WI38 (cell line): ENCODE data around the gene PRH1.

ENCODE experiments used
- H3K4me3 ChIP-seq: 2 replicates; pipeline ENCODE4 v1.5.1; 2011; ENCODE audit warnings: low read depth, mild to moderate bottlenecking, control low read depth, low read length
- TF ChIP-seq, protein P1 (sequence below): IDR thresholded peaks from 2 replicates; pipeline ENCODE4 v1.5.1; 2012; ENCODE audit warnings: low read depth, mild to moderate bottlenecking, control low read depth, low read length

PRH1 gene

DNA sequence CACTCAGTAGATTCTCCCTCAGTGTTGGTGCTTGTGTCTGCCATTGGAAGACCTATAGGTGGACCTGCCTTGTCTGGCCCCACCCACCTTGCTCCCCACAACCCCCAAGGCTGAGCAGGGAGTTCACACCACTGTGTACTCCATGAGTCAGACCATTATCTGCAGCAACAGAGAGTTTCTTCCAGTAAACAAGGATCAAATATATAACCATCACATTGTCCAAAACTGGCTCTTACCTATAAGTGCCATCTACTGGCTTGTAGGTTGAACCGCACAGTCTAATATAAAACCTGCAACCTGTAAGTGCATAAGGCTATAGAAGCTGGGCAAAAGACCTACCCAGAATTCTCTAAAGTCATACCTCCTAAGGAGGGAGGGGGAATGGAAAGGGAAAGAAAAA is 17.4 kb upstream of the PRH1 start:
- TF ChIP-seq, protein P1, sequence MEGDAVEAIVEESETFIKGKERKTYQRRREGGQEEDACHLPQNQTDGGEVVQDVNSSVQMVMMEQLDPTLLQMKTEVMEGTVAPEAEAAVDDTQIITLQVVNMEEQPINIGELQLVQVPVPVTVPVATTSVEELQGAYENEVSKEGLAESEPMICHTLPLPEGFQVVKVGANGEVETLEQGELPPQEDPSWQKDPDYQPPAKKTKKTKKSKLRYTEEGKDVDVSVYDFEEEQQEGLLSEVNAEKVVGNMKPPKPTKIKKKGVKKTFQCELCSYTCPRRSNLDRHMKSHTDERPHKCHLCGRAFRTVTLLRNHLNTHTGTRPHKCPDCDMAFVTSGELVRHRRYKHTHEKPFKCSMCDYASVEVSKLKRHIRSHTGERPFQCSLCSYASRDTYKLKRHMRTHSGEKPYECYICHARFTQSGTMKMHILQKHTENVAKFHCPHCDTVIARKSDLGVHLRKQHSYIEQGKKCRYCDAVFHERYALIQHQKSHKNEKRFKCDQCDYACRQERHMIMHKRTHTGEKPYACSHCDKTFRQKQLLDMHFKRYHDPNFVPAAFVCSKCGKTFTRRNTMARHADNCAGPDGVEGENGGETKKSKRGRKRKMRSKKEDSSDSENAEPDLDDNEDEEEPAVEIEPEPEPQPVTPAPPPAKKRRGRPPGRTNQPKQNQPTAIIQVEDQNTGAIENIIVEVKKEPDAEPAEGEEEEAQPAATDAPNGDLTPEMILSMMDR, result no peak
- no peak overlapping the region for H3K4me3 ChIP-seq

DNA sequence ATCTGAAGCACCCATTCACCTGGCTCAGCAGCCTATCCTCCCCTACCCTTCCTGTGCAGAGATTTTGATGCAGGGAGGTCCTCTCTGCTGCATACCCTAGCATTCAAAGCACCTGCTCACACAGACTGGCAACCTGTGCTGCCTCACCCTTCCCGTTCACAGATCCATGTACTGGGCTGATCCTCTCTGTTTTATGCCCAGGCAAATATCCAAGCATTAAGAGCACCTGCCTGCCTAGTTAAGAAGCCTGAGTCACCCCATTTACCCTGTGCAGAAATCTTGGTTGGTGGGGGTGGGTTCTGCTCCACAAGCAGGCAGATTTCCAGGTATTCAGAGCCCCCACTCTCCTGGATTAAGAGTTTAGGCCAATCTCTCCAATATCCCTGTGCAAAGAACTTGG is 16.9 kb upstream of the PRH1 start:
- no peak overlapping the region for H3K4me3 ChIP-seq
- TF ChIP-seq, protein P1, result no peak

DNA sequence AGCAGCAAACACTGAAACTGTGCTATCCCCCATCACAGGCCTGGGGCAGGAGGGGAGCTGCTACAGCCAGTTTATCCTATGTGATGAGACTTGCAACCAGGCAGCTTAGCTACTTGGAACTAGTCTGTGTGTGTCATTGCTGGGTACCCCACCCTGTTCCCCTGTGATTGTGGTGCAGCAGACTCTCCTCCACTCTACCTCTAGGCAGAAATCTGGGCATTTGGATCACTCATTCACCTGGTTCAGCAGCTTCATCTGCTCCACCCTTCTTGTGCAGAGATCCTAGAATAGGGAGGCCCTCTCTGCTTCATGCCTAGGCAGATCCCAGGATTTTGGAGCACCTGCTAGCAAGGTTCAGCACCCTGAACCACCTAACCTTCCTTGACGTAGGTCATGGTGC is 16.5 kb upstream of the PRH1 start:
- TF ChIP-seq, protein P1, result no peak
- H3K4me3 ChIP-seq, result no peak overlapping the region

DNA sequence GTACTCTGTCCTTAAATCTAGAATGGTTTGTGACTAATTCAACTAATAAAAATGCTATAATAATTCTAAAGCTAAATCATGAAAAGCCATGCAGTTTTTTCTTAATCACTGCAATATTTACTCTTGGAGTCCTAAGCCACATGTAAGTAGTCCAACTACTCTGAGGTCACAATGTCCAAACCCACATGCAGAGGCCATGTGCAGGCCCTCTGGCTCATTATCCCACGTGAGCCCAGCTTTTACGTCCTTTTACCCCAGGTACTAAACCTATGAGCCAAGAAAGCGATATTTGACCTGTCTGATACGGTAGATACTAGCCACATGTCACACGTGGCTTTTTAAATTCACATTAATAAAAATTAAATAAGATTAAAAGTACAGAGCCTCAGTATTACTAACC is 12.8 kb upstream of the PRH1 start:
- TF ChIP-seq, protein P1, result no peak
- H3K4me3 ChIP-seq, result no peak overlapping the region

DNA sequence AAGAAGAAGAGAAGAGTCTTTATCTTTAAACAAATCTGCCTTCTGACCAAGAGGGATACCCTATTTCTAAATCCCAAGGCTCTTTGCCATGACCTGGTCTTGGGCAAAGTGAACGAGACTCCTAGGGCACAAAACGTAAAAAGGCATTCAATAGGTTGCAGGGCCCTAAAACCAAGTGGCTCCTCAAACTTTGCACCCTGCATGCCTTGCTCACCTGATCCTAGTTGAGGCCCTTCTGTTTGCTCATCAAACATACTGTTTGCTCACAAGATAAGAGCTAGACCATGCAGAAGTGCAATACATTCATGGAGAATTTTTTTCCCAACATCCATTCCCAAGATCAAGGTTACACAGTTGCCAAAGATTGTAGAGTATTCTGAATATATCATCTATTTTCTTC is 7.9 kb upstream of the PRH1 start:
- TF ChIP-seq, protein P1, result no peak
- H3K4me3 ChIP-seq, result no peak overlapping the region

DNA sequence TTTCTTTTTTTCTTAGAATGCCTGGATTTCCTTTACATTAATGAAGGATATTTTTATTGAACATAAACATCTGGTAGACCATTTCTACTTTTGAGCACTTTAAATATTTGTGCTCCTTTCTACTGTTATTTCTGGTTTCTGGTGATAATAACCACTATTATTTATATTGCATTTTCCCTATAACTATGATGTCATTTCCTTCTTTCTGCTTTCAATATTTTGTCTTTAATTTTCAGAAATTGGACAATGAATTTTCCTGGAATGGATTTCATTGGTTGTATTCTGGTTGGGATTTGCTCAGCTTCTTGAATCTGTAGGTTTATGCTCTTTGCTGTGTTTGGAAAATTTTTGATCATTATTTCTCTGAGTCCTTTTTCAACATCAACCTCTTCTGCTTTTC is 5.2 kb upstream of the PRH1 start:
- H3K4me3 ChIP-seq, result no peak overlapping the region
- TF ChIP-seq, protein P1, result no peak

DNA sequence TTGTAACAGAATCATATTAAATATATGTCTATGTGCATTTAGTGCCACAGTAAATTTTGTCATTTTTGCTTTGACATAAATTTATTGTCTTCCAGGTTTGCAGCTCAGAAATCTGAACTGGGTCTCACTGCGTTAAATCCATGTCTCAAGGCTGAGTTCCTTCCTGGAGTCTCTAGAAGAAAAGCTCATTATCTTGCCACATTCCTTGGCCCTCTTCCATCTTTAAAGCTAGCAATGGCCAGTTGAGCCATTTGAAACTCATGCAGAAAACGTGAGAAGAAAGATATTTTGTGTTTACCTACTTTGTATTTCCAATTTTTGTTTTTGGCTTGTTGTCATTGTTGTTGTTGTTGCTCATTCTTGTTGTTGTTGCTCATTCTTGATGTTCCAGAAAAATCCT is 10.7 kb downstream of the PRH1 start:
- TF ChIP-seq, protein P1, result no peak
- H3K4me3 ChIP-seq, result no peak overlapping the region

DNA sequence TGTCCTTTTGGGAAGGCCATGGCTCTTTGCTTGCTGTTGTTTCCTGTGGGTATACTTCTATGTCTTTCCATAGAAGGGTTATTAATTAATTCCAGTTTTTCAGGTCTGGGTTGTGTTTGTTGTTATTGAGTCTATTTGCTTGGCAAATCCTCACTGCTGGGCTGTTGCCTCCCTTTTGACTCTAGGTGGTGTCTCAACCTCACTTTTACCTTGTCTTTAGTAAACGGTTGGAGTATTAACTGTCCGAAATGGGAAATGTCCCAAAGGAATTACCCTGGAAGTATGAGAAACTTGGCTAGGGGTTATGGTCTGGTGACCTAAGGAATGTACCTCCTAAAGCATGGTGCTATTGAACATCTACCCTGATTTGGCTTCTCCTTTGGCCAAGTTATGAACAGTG is 16.7 kb downstream of the PRH1 start:
- no peak overlapping the region for H3K4me3 ChIP-seq
- TF ChIP-seq, protein P1, result no peak
